Fibroblast of mammary gland (primary cell): ENCODE results near the gene LMTK3.

ENCODE experiments used
- DNase-seq: peaks from one replicate; pipeline ENCODE4 v3.0.0-alpha.2; 2010; ENCODE audit warnings: low read depth
- H3K4me3 ChIP-seq: 2 replicates; pipeline ENCODE4 v1.5.1; 2011; ENCODE audit warnings: low read depth, mild to moderate bottlenecking, low read length, moderate library complexity; ENCODE audit not compliant: control insufficient read depth
- TF ChIP-seq, protein P1 (sequence below): conservative IDR thresholded peaks from 2 replicates; pipeline ENCODE4 v1.5.1; 2011; ENCODE audit warnings: low read depth, low read length, inconsistent platforms; ENCODE audit not compliant: control insufficient read depth, insufficient read depth

The LMTK3 gene

DNA sequence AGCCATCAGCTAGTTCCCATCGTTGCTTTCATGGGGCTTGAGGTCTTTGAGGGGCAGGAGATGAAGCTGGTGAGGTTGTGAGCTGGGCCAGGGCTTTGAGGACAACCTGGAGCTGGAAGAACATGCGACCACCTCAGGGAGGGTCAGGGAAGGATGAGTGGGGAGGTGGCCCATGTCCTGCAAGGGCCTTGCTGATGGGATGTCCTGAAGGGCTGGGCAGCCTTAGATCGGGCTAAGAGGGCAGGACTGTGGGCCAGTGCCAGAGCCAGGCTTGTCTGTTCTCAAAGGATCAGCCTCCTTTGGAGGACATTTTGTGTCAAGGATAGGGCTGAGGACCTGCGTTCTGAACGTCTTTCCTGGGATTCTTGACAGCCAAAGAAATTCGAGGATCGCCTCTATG, 31.9 kb downstream of the LMTK3 start:
- no peak overlapping the region for H3K4me3 ChIP-seq
- TF ChIP-seq, protein P1, sequence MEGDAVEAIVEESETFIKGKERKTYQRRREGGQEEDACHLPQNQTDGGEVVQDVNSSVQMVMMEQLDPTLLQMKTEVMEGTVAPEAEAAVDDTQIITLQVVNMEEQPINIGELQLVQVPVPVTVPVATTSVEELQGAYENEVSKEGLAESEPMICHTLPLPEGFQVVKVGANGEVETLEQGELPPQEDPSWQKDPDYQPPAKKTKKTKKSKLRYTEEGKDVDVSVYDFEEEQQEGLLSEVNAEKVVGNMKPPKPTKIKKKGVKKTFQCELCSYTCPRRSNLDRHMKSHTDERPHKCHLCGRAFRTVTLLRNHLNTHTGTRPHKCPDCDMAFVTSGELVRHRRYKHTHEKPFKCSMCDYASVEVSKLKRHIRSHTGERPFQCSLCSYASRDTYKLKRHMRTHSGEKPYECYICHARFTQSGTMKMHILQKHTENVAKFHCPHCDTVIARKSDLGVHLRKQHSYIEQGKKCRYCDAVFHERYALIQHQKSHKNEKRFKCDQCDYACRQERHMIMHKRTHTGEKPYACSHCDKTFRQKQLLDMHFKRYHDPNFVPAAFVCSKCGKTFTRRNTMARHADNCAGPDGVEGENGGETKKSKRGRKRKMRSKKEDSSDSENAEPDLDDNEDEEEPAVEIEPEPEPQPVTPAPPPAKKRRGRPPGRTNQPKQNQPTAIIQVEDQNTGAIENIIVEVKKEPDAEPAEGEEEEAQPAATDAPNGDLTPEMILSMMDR = no peak
- no peak for DNase-seq

DNA sequence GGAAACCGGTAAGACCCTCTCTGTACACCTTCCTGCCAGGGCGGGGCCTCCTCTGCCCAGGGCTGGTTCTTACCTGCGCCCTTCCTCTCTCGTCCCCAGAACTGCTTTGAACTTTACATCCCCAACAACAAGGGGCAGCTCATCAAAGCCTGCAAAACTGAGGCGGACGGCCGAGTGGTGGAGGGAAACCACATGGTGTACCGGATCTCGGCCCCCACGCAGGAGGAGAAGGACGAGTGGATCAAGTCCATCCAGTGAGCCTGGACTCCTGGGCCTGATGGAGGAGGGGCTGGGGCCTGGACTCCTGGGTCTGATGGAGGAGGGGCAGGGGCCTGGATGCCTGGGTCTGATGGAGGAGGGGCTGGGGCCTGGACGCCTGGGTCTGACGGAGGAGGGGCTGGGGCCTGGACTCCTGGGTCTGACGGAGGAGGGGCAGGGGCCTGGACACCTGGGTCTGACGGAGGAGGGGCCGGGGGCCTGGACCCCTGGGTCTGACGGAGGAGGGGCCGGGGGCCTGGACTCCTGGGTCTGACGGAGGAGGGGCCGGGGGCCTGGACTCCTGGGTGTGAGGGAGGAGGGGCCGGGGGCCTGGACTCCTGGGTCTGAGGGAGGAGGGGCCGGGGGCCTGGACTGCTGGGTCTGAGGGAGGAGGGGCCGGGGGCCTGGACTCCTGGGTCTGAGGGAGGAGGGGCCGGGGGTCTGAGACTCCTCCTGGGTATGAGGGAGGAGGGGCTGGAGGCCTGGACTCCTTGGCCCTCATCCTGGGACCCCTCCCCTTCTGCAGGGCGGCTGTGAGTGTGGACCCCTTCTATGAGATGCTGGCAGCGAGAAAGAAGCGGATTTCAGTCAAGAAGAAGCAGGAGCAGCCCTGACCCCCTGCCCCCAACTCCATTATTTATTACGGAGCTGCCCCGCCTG, 33.0 kb downstream of the LMTK3 start:
- TF ChIP-seq, protein P1 = no peak
- no peak overlapping the region for H3K4me3 ChIP-seq
- DNase-seq = no peak

DNA sequence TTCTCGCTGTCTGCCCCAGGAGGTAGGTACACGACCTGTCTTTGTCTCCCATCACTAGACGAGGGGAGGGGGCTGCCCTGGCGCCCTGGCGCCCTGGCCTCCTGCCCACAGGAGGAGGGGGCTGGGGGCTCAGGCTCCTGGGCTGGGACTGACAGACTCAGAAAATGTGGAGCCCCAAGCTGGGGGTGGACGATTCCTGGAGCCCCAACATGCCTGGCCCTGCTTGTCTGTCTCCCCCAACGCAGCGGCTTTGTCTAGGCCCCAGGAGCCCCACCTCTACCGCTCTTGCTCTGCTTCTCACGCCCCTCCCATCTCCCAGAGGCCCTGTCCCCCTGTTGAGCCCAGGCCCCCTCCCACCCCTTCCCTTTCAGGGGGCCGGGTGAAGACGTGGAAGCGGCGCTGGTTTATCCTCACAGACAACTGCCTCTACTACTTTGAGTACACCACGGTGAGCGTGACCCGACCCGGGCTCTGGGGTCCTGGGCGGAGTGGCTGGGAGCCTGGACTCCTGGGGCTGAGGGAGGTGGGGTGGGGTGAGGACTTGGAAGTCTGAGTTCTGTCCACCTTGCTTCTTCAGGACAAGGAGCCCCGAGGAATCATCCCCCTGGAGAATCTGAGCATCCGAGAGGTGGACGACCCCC, 33.8 kb downstream of the LMTK3 start:
- DNase-seq = no peak
- H3K4me3 ChIP-seq = no peak overlapping the region
- TF ChIP-seq, protein P1 = no peak

DNA sequence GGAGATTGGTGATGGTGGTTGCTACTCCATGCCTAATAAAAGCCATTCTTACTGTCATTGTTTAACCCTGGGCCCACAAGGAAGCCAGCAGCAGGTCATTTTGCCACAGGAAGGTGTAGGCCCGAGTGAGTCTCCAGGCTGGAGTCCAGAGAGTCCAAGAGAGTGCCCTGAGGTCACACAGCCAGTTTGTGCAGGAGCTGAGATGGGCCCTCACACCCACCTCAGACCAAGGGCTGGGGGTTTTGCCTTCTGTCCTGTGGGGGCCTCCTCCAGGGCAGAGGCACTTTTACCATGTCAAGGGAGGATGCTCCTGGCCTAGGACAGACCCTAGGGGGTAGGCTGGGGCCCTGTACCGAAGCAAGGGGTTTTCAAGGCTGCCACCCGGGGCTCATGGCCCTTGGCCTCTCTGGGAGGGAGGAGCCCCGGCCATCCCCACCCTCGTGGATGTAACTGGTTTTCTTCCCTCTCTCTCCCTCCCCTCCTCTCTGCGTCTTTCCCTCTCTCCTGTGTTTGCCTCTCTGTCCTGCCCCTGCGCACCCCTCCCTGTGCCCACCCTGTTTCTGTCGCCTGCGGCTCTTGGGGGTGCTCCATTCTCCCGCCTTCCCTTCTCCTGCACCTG, 34.5 kb downstream of the LMTK3 start:
- no peak overlapping the region for H3K4me3 ChIP-seq
- no peak for DNase-seq
- TF ChIP-seq, protein P1 = no peak

DNA sequence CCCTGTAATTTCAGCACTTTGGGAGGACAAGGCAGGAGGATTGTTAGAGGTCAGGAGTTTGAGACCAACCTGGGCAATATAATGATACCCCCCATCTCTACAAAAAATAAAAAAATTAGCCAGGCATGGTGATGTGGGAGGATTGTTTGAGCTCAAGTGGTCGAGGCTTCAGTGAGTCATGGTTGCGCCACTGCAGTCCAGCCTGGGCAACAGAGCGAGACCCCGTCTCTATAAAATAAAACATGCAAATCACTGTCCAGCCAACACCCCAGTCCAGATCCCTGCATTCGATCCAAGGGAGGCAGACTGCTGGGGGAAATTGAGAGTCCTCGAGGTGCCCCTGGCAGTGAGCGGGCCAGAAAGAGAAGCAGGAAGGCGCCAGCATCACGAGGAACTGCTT, 35.5 kb downstream of the LMTK3 start:
- TF ChIP-seq, protein P1 = no peak
- H3K4me3 ChIP-seq = no peak overlapping the region
- DNase-seq = no peak

DNA sequence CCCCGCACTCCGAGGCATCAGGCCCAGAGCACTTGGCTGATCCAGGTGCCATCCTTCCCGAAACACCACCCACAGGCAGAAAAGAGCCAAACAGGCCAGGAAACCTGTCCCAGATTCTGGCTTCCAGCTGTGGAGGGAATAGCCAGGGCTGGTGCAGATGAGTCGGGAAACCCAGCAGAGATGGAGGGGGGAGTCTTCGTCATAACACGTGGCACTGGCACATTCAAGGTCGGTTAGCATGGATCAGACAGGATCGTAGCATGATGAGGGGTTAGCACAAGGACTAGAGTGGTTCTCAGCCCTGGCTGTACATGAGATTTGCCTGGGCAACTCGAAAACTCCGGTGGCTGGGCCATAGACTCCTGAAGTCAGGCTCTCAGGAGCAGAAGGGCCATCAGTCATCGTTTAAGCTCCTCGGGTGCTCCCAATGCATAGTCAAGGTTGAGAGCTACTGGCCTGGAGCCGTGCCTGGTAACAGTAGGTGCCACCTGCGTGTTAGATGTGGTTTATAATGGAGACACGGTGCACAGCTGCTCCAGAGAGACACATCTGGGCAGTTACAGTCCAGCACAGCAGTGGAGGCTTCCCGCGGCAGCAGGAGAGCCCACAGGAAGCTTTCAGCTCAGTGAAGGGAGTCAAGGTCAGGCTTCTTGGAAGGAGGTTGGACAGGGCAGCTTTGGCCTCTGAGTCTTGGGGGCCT, 36.1 kb downstream of the LMTK3 start:
- no peak for DNase-seq
- TF ChIP-seq, protein P1 = no peak
- no peak overlapping the region for H3K4me3 ChIP-seq
